DMS153 treated with DMSO at 0.1 percent for 48 hours (cell line): ENCODE data around the gene ATG16L2.

Experiments
- DNase-seq: peaks from one replicate; lab custom pipeline; 2025; ENCODE audit not compliant: unreplicated experiment; lab: John Stamatoyannopoulos, UW

The ATG16L2 gene, protein sequence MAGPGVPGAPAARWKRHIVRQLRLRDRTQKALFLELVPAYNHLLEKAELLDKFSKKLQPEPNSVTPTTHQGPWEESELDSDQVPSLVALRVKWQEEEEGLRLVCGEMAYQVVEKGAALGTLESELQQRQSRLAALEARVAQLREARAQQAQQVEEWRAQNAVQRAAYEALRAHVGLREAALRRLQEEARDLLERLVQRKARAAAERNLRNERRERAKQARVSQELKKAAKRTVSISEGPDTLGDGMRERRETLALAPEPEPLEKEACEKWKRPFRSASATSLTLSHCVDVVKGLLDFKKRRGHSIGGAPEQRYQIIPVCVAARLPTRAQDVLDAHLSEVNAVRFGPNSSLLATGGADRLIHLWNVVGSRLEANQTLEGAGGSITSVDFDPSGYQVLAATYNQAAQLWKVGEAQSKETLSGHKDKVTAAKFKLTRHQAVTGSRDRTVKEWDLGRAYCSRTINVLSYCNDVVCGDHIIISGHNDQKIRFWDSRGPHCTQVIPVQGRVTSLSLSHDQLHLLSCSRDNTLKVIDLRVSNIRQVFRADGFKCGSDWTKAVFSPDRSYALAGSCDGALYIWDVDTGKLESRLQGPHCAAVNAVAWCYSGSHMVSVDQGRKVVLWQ

DNA sequence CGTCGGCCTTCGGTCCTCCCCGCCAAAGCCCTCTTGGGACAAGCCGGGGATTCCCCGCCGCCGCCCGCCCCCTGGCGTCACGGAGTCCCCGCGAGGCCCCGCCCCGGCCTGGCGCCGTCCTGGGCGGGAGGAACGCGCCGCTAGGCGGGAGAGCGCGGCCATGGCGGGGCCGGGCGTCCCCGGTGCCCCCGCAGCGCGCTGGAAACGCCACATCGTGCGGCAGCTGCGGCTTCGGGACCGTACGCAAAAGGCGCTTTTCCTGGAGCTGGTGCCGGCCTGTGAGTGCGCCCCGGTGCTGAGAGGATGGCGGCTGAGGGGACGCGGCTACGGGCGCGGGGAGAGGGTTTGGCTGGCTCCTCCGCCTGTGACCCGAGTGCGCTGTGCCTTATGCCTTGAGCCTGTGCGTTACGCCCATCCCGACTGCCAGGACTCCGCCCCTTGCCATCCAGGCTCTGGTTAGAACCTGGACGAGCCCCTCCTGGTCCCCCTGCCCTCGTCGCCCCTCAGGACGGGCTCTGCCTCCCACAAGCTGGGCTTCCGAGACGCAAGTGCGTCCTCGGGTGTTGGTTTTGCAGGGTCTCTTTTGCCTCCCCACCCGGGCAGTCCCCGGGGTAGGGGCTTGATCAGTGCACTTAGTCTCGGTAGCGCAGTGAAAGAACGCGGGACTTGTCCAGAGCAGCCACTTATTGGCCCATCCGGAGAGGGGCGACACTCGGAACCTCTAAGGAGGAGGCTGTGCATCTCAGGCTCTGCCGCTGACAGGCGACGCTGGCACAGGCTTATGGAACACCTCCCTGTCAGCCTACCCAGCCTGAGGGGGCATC is at the start of gene ATG16L2:
Gene ATG16L2, plus strand, starts transcription at position 126 of the 824 bp plus-strand sequence. Its CDS starts 35 bp downstream, at position 161.
- DNase-seq, result peak; percentile 87

DNA sequence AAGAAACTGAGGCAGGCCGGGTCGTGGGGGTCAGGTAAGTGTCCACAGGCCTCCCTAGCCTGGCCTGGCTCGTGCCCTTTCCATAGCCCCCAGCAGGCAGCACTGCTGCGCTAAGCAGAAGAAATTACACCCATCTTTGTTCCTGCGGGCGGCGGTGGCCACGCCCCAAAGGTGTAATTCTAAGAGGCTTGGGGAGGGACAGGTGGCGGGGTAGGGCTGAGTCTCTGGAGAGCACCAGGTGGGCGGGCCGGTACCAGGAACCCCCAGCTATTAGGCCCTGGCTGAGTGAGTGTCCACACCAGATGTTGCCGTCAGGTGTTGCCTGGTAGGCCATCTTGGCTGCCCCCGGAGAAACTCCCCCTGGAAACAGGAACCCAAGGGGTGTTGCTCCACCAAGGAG is 49.7 kb upstream of the ATG16L2 start:
- peak; percentile 82 for DNase-seq

DNA sequence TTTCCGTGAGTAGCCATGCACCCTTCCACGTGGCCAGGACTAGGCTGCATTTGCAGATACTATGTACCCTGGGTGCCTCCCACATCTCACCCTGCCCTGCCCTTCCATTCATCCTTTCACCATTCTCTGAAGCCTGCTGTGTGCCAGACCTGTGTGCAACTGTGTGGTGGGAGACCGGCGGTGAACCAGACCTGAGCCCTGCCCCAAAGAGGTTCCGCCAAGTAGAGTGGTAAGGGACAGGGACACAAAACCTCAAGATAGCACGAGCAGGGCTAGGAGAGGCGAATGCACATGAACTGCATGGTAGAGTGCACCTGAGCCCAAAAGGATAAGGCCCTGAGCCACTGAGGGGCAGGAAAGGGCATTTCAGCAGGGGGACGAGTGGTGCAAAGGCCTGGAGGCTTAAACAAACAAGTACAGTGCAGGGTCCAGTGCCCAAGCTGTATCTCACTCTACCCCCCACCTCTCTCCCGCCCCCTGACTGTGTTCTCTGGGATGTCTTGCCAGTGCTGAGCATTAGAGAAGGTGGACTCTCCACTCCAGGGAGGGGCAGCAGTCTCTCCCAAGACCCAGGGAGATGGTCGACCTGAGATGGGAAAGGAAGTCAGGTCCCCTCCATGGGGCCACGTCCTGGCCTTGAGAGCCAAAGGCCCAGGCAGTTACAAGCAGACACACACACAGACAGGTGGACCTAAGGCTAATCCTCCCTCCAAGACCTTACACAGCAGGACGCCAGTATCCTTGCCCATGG is 47.9 kb upstream of the ATG16L2 start:
- DNase-seq, result no peak

DNA sequence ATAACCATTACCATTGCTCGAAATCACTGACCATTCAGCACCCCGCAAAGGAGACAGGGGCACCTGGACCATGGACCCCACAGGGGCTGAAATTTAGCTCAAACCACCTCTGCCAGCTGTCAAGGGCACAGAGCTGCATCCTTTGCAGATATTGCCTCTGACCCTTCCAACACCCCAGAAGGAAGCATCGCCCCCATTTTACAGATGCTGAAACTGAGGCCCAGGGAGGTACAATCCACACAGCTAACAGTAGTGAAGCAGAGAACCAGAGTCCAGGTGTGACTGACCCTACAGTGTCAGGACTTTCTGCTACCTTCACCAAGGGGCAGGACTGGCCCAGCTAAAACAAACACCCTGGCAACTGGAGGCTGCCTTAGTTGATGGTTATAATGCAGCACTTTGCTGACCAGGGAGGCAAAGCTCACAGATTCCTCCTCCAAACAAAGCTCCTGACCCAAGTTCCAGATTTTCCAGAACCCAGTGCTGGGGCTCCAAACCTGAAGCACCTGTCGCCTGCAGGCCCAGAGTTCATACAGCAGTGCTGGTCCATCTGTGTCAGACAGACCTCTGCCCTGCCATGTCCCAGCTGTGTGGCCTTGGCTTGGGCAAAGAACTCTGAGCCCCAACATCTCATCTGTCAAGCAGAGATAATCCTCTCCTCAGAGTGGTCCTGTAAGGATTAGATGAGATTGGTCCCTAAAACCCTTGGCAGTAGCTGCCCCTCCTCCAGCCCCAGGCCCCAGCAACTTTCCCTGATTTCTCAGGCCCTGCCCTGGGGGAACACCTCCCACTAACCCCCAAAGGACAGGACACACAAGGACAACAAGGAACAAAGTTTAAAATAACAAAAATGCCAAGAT is 46.8 kb upstream of the ATG16L2 start:
- no peak for DNase-seq

DNA sequence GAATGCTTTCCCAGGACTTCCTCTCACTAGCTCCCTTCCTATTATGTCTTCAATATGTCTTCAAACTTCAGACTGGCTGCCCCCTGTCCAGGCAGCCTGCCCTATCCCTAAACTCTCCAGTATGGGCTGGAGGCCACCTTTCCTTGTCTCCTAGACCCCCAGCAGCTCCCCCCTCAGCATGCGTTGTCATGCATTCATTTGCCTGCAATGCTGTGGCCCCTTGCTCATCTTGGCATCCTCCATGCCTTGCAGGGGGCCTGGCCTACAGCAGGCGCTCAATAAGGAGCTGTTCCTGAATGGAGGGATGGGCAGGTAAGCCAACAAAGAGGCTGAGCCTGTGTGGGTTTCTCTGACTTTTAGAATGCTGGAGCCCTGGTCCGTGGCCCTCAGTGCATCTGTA is 45.6 kb upstream of the ATG16L2 start:
- no peak for DNase-seq

DNA sequence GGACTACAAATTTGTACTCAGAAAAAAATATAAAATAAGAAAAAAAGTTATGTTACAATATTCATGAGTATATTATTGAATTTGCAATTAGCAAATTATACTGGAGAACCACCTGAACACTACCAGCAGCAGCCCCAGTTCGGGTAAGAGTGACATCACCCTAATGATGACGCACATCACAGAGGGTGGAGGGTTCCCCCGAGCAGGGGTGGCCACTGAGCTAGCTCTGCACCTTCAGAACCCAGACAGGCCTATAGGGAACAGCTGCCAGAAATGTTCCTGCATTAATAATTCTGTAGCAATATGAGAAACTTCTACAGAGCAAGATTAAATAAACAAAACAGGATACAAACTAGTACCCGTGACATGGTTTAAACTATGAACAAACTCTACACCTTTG is 44.5 kb upstream of the ATG16L2 start:
- no peak for DNase-seq

DNA sequence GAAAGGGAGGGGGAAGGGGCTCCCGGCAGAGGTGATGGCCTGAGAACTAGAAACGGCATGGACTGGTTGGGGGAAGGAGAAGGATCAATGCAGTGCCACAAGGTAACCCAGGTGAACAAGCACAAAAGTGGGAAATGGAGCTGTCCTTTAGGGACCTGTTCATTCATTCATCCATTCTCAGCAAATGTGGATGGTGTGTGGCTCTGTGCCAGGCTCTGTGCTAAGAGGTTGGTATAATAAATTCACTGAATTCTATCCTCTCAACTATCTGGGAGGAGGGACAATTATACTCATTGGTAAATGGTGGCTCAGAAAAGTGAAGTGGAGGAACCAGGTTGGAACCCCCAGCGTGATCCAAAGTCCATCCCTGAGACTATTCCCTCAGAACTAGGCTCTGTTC is 43.4 kb upstream of the ATG16L2 start:
- no peak for DNase-seq

DNA sequence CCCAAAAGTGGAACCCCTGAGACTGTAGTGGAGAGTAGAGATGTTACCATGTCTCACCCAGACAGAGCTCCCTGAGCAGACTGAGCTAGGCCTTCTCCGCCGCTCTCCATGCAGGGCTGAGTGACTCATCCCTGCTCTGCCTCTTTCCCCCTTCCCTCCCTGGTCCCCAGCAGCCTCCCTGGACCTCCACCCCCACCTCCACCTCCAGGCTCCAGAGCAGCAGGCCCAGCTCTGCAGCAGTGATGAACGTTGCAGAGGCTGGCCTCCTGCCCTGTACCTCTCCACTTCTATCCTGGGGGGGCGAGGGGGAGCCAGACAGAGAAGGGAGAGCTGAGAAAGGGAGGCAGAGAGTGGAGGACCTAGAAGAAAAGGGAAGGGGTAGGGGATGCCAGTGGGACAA is 42.7 kb upstream of the ATG16L2 start:
- no peak for DNase-seq

DNA sequence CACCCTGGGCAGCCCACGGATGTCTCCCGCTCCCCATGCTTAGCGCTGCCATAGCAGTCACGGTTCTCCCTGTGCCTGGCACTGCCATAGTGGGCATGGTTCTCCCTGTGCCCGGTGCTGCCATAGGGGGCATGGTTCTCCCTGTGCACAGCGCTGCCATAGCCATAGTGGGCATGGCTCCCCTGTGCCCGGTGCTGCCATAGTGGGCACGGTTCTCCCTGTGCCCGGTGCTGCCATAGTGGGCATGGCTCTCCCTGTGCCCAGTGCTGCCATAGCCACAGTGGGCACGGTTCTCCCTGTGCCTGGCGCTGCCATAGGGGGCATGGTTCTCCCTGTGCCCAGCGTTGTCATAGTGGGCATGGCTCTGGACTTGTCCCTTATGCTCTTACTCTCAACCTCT is 42.2 kb upstream of the ATG16L2 start:
- no peak for DNase-seq

DNA sequence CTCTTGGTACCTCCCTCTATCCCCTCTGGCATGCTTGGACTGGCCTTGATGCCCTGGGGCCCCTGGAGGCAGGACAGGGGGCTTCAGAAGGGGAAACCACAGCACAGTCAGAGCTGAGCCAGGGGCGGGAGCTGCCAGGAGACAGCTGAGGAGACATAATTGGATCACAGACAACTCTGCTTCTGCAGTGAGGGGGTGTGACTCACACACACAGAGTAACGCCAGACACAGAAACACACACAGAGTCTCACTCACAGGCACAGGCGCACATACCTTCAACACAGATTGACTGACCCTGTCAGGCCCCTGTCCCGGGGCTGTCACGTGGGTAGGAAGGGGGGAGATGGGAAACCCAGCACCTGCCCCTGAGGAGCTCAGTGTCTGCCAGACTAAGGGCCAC is 40.9 kb upstream of the ATG16L2 start:
- no peak for DNase-seq

DNA sequence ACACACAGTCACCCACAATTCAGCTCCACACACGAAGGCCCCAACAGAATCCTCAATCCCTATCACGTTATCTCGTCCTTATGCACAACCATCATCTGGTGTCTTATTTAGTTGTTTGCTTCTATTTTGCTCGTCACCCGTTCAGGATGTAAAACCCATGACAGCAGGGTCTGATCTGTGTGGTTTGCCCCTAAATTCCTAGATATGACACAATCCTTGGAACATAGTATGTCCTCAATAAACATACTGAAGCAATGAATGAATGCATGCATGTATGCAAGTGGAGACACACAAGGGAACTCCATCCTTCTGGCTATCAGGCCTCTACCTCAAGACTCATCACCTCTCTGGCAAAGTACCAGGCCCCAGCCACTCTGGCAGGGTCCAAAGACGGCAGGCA is 40.5 kb upstream of the ATG16L2 start:
- DNase-seq, result no peak

DNA sequence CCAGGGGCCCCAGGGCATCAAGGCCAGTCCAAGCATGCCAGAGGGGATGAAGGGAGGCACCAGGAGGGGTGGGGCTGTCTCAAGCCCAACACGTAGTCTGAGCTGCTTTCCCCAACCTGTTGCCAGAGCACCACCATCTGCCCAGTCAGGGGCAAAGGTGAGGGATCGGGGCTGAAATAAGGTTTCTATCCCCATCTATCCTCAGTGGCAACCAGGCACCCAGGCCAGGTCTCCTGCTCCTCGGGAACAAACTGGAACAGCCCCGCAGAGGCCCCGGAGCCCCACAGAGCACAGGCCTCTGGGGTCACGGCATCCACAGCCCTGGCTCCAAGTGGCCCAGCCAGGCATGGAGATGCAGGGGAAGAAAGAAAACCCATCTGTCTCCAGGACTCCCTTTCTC is 39.7 kb upstream of the ATG16L2 start:
- no peak for DNase-seq

DNA sequence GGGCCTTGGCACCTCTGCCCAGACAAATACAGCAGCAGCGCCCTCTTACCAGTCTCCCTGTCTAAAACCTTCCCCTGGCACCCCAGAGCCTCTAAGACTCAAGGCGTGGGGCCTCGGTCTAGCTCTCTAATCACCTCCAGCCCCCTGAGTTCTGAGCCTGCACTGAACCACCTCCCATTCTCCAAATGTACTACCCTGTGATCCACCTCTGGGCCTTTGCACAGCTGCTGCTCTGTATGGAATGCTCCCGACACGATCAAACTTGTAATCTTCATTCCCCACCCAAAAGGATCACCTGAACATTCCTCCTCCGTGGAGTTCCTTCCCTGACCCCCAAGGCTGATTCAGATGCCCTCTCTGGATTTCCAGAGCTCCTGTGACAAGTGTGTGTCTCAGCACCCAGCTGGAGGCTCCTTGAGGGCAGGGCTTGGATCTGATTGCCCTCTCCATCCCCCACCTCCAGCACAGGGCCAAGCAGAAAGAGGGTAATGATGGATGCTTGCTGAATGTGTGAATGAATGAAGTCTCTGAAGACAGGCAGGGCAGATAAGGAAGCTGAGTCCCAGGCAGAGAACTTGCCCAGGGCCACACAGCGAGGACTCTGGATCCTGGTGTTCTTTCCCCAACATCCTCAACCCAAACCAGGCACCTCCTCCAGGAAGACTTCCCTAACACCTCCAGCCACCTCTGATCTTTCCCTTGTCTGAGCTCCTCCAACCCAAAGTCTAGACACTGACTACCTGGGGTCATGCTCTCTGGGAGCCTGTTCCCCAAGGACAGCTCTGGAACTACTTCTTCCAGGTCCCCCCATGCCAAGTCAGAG is 38.7 kb upstream of the ATG16L2 start:
- DNase-seq, result no peak

DNA sequence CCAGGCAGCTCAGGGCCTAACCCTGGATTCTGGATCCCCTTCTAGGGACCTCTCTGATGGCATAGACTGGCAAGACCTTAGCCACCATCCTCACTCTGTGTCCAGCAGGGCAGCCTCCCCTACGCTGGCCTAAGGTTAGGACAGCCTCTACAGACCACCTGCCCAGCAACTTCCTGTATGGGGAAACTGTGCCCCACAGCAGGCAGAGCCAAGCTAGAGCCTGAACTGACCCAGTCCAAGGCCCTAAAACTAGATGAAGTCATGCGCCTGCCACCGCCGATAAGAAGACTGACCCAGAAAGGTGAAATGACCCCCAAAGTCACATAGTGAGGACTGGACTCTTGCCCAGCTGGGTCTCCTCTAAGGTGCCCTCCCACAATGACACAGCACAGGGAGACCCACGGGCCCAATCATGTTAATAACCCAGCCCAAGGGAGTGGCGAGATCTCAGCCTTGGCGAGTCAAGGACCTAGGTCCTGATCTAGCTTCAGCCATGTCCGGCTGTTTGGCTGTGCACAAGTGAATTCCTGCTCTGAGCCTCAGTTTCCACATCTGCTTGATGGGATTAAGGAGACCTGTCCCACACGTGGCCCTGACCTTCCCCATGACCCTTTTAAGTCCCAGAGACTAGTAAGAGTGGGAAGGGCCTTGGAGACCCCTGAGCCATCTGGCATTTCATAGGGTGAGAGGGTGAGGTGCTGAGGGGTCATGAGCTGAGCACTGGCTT is 37.9 kb upstream of the ATG16L2 start:
- no peak for DNase-seq

DNA sequence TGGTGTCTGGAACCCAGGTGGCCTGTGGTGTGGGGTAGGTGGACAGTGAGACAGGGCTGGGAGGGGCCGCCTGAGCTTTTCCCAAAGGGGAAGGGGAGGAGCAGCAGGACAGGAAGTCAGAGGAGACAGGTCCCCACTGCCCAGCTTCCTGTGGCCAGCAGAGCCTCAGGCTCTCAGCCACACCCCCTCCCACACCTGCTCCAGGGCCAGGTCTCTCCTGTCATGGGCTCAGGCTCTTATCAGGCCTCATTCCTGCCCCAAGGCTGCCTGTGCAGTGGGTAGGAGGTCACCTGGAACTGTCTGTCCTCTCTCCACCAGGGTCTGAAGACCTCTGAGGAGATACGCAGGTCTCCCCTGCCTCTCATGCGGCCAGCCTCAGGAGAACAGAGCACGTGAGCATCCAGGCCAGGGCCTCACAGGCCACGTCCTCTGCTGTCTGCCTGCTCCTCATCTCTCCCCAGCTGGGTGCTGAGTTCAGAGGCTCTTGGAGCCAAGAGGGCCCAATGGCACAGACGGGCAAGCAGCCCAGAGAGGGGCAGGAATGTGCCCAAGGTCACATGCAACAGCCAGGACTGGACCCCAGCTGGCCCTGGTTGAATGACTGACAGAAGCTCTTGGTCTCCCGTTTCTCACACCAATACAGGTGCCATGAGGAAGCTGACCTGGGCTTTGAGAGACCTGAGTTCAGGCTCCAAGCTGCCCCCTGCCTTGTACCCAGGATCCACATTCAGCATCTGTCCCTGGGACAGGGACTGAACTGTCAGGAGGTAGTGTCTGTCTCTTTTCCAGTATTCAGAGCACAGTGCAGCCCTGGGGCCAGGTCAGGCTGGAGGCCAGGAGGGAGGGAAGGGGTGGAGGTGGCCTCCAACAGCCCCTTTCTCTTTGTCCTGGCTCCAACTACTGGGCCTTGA is 37.1 kb upstream of the ATG16L2 start:
- no peak for DNase-seq

DNA sequence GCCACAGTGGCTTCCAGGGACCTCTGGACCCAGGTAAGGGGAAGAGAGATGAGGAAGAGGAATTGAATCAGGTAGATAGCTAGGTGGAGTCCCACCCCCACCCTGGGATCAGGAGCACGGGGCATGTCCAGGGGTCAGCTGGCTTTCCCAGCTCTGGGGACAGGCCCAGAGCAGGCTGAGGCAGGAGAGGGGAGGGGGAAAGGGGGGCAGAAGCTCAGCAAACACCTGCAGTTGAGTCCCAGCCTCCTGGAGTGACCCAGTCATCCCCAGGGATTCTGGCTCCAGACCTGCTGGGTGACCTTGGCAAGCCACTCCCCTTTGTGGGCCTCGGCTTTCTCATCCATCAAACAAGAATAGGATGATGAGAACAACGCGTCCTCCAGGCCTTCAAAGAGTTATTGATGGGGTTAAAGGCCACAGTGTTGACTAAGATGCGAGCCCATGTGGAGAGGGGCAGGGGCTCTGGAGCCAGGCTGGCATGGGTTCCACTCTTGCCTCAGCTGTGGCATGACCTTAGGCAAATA is 36.4 kb upstream of the ATG16L2 start:
- DNase-seq, result no peak
